ENCODE measurements around the gene PEX7.
"Not testable (repeated sequence)": the region's sequence is repeated elsewhere in the genome, so short reads cannot be mapped to it uniquely, and the experiment has no call there.

Gene PEX7

GRCh38 chr6:136959935-136960334 is 137.5 kb downstream of the PEX7 start:
- H3K36me3 ChIP-seq (replicated peaks in 1 of 2; ENCODE audit: control insufficient read depth in 2 of 2, insufficient read depth in 2 of 2, low read length in 2 of 2); H2AK5ac ChIP-seq (ENCODE audit: low read depth, low read length); H3K23ac ChIP-seq (ENCODE audit: low read depth, low read length, poor library complexity); H3K27me3 ChIP-seq (ENCODE audit: control insufficient read depth in 3 of 3, insufficient read depth in 3 of 3, low read depth in 1 of 3, low read length in 3 of 3); H2AFZ ChIP-seq (ENCODE audit: low read length); H3K79me1 ChIP-seq (ENCODE audit: low read depth, low read length); H4K8ac ChIP-seq (ENCODE audit: low read depth, low read length); H3K9me3 ChIP-seq (replicated peaks in 1 of 2; ENCODE audit: control insufficient read depth in 2 of 2, insufficient read depth in 1 of 2, low read depth in 1 of 2, low read length in 2 of 2); H2BK12ac ChIP-seq (ENCODE audit: low read length); H3K14ac ChIP-seq (ENCODE audit: low read length); H3K4ac ChIP-seq (ENCODE audit: low read length); H3K4me1 ChIP-seq (ENCODE audit: control insufficient read depth in 2 of 2, insufficient read depth in 1 of 2, low read depth in 1 of 2, low read length in 2 of 2); DNase-seq (ENCODE audit: low spot score); H3K18ac ChIP-seq (ENCODE audit: low read length); H2BK15ac ChIP-seq (ENCODE audit: low read length); H3K4me2 ChIP-seq (ENCODE audit: insufficient read depth, low read length, poor library complexity, severe bottlenecking); H2BK5ac ChIP-seq (ENCODE audit: low read length); H3K4me3 ChIP-seq (ENCODE audit: low read length in 2 of 2); H3K9ac ChIP-seq (ENCODE audit: low read depth, low read length, poor library complexity); H3K27ac ChIP-seq (replicated peaks; ENCODE audit: low read length); H4K91ac ChIP-seq (ENCODE audit: low read depth, low read length, poor library complexity): not testable (repeated sequence)
- no CpG with 5 or more reads among the region's 6 CpGs for WGBS, 2 donors (ENCODE audit: extremely low coverage in 2 of 2, insufficient read length in 2 of 2, insufficient replicate concordance in 1 of 2)
- H2BK120ac ChIP-seq (ENCODE audit: low read depth, low read length), result peak overlapping the region; percentile 75

DNA sequence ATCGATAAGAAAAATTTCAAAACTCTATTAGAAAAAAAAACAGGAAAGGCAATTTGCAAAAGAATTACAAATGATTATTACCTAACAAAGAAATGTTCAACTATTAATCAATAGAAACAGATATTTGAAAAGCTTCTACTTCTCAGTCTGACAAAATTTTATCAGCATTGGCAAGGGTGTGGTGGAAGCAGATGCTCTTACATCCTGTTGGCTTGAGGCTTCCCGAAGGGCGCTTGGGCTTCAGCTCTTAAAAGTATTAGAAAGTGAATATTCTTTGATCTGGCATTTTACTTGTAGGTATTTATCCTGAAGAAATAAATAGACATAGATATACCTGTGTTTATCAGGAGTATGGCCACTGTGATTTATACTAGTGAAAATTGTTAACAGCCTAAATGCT is 138.4 kb downstream of the PEX7 start:
- no peaks in the 10 kb centered on the region for H3K27me3 ChIP-seq (ENCODE audit: control insufficient read depth in 3 of 3, insufficient read depth in 3 of 3, low read depth in 1 of 3, low read length in 3 of 3)
- H3K9ac ChIP-seq (ENCODE audit: low read depth, low read length, poor library complexity), result no peak overlapping the region
- no peak overlapping the region for H3K4me2 ChIP-seq (ENCODE audit: insufficient read depth, low read length, poor library complexity, severe bottlenecking)
- H4K91ac ChIP-seq (ENCODE audit: low read depth, low read length, poor library complexity), result no peak overlapping the region
- H3K36me3 ChIP-seq (replicated peaks in 1 of 2; ENCODE audit: control insufficient read depth in 2 of 2, insufficient read depth in 2 of 2, low read length in 2 of 2), result no peaks in the 10 kb centered on the region
- no peak overlapping the region for H2BK5ac ChIP-seq (ENCODE audit: low read length)
- no peak overlapping the region for H4K8ac ChIP-seq (ENCODE audit: low read depth, low read length)
- H3K9me3 ChIP-seq (replicated peaks in 1 of 2; ENCODE audit: control insufficient read depth in 2 of 2, insufficient read depth in 1 of 2, low read depth in 1 of 2, low read length in 2 of 2), result no peaks in the 10 kb centered on the region
- H2BK15ac ChIP-seq (ENCODE audit: low read length), result no peak overlapping the region
- no peak overlapping the region for H2AK5ac ChIP-seq (ENCODE audit: low read depth, low read length)
- no peak overlapping the region for H2BK120ac ChIP-seq (ENCODE audit: low read depth, low read length)
- H3K23ac ChIP-seq (ENCODE audit: low read depth, low read length, poor library complexity), result no peak overlapping the region
- H3K4me3 ChIP-seq (ENCODE audit: low read length in 2 of 2), result no peak overlapping the region
- no peak for DNase-seq (ENCODE audit: low spot score)
- H3K18ac ChIP-seq (ENCODE audit: low read length), result no peak overlapping the region
- no peaks in the 10 kb centered on the region for H3K79me1 ChIP-seq (ENCODE audit: low read depth, low read length)
- H3K27ac ChIP-seq (replicated peaks; ENCODE audit: low read length), result no peak overlapping the region
- no peak overlapping the region for H2AFZ ChIP-seq (ENCODE audit: low read length)
- no peak overlapping the region for H3K14ac ChIP-seq (ENCODE audit: low read length)
- no peak overlapping the region for H2BK12ac ChIP-seq (ENCODE audit: low read length)
- H3K4me1 ChIP-seq (ENCODE audit: control insufficient read depth in 2 of 2, insufficient read depth in 1 of 2, low read depth in 1 of 2, low read length in 2 of 2), result peaks cover 3 to 5% of the 10 kb centered on the region in 2 donors
- no CpG with 5 or more reads among the region's 3 CpGs for WGBS, 2 donors (ENCODE audit: extremely low coverage in 2 of 2, insufficient read length in 2 of 2, insufficient replicate concordance in 1 of 2)
- no peak overlapping the region for H3K4ac ChIP-seq (ENCODE audit: low read length)

DNA sequence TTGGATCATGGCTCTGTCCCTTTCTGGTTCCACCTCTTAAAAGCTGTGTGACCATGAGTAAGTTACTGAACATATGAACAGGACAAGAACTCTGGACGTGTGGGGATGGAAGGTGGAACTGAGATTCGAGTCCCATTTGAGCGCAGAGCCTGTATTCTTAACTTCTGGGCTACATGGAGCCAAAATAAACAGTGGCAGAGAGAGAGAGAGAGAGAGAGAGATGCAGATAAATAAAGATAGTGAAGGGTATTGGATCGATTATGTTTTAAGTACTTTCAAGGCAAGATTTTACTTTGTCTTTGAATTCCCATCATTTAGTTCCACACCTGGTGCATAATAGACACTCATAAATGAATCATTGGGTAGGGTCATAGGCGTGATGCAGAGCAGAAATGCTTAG is 139.5 kb downstream of the PEX7 start:
- no peak for DNase-seq (ENCODE audit: low spot score)
- Histone ChIP-seq H3K4ac (ENCODE audit: low read length) (no peak overlapping the region), H2AK5ac (ENCODE audit: low read depth, low read length) (no peak overlapping the region), H4K91ac (ENCODE audit: low read depth, low read length, poor library complexity) (no peak overlapping the region), H2BK12ac (ENCODE audit: low read length) (no peak overlapping the region), H2BK15ac (ENCODE audit: low read length) (no peak overlapping the region), H3K9me3 (replicated peaks in 1 of 2; ENCODE audit: control insufficient read depth in 2 of 2, insufficient read depth in 1 of 2, low read depth in 1 of 2, low read length in 2 of 2) (no peaks in the 10 kb centered on the region), H3K4me3 (ENCODE audit: low read length in 2 of 2) (no peak overlapping the region), H2BK5ac (ENCODE audit: low read length) (no peak overlapping the region), H3K9ac (ENCODE audit: low read depth, low read length, poor library complexity) (no peak overlapping the region), H3K18ac (ENCODE audit: low read length) (no peak overlapping the region), H3K4me2 (ENCODE audit: insufficient read depth, low read length, poor library complexity, severe bottlenecking) (no peak overlapping the region), H3K36me3 (replicated peaks in 1 of 2; ENCODE audit: control insufficient read depth in 2 of 2, insufficient read depth in 2 of 2, low read length in 2 of 2) (no peaks in the 10 kb centered on the region), H3K27ac (replicated peaks; ENCODE audit: low read length) (no peak overlapping the region), H4K8ac (ENCODE audit: low read depth, low read length) (no peak overlapping the region), H3K79me1 (ENCODE audit: low read depth, low read length) (no peaks in the 10 kb centered on the region), H2BK120ac (ENCODE audit: low read depth, low read length) (no peak overlapping the region), H3K27me3 (ENCODE audit: control insufficient read depth in 3 of 3, insufficient read depth in 3 of 3, low read depth in 1 of 3, low read length in 3 of 3) (no peaks in the 10 kb centered on the region), H3K14ac (ENCODE audit: low read length) (no peak overlapping the region), H3K23ac (ENCODE audit: low read depth, low read length, poor library complexity) (no peak overlapping the region), H3K4me1 (ENCODE audit: control insufficient read depth in 2 of 2, insufficient read depth in 1 of 2, low read depth in 1 of 2, low read length in 2 of 2) (peaks cover 3 to 5% of the 10 kb centered on the region in 2 donors), H2AFZ (ENCODE audit: low read length) (no peak overlapping the region)
- 100% methylated on average over 1 of the region's 5 CpGs; no CpG with 5 or more reads in 1 of the 2 donors for WGBS, 2 donors (ENCODE audit: extremely low coverage in 2 of 2, insufficient read length in 2 of 2, insufficient replicate concordance in 1 of 2)

DNA sequence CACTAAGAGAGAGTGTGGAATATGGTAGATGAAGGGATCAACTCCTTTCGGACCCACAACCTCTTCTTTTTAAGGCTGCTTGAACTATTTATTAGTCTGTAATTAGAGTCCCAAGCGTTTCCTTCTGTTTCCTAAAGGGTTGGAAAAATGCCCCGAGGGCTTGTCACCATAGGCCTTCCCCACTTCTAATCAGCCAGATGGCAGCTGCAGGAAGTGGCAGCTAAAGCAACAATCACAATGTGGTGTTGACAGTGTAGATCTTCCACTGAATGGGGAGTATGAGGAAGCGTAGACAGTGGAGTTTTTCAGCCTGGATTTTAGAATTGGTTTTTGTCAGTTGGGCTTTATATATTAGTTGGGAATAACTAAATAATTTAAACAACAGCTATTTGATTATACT is 140.3 kb downstream of the PEX7 start:
- no peaks in the 10 kb centered on the region for H3K79me1 ChIP-seq (ENCODE audit: low read depth, low read length)
- H2BK12ac ChIP-seq (ENCODE audit: low read length), result no peak overlapping the region
- no peak overlapping the region for H4K91ac ChIP-seq (ENCODE audit: low read depth, low read length, poor library complexity)
- H3K9ac ChIP-seq (ENCODE audit: low read depth, low read length, poor library complexity), result no peak overlapping the region
- no peak for DNase-seq (ENCODE audit: low spot score)
- no peaks in the 10 kb centered on the region for H3K27me3 ChIP-seq (ENCODE audit: control insufficient read depth in 3 of 3, insufficient read depth in 3 of 3, low read depth in 1 of 3, low read length in 3 of 3)
- no peak overlapping the region for H3K23ac ChIP-seq (ENCODE audit: low read depth, low read length, poor library complexity)
- no CpG with 5 or more reads among the region's 4 CpGs for WGBS, 2 donors (ENCODE audit: extremely low coverage in 2 of 2, insufficient read length in 2 of 2, insufficient replicate concordance in 1 of 2)
- no peak overlapping the region for H3K18ac ChIP-seq (ENCODE audit: low read length)
- H2AFZ ChIP-seq (ENCODE audit: low read length), result no peak overlapping the region
- no peak overlapping the region for H2BK120ac ChIP-seq (ENCODE audit: low read depth, low read length)
- H2AK5ac ChIP-seq (ENCODE audit: low read depth, low read length), result no peak overlapping the region
- no peak overlapping the region for H3K4me3 ChIP-seq (ENCODE audit: low read length in 2 of 2)
- no peak overlapping the region for H3K4me2 ChIP-seq (ENCODE audit: insufficient read depth, low read length, poor library complexity, severe bottlenecking)
- no peak overlapping the region for H3K4ac ChIP-seq (ENCODE audit: low read length)
- no peaks in the 10 kb centered on the region for H3K9me3 ChIP-seq (replicated peaks in 1 of 2; ENCODE audit: control insufficient read depth in 2 of 2, insufficient read depth in 1 of 2, low read depth in 1 of 2, low read length in 2 of 2)
- no peak overlapping the region for H2BK15ac ChIP-seq (ENCODE audit: low read length)
- H3K14ac ChIP-seq (ENCODE audit: low read length), result no peak overlapping the region
- peaks cover 0 to 5% of the 10 kb centered on the region in 2 donors for H3K4me1 ChIP-seq (ENCODE audit: control insufficient read depth in 2 of 2, insufficient read depth in 1 of 2, low read depth in 1 of 2, low read length in 2 of 2)
- H2BK5ac ChIP-seq (ENCODE audit: low read length), result no peak overlapping the region
- no peak overlapping the region for H3K27ac ChIP-seq (replicated peaks; ENCODE audit: low read length)
- H3K36me3 ChIP-seq (replicated peaks in 1 of 2; ENCODE audit: control insufficient read depth in 2 of 2, insufficient read depth in 2 of 2, low read length in 2 of 2), result no peaks in the 10 kb centered on the region
- no peak overlapping the region for H4K8ac ChIP-seq (ENCODE audit: low read depth, low read length)
